ENCODE data around the gene PDE9A. TPM values are rescaled to one million over a fixed set of nuclear protein-coding genes. Genes with fewer than 3 reads are reported as not detected.
A peak's percentile ranks its signal among the peaks of the same experiment; 100 is the strongest.

PDE9A gene
- total RNA-seq, 1 donor from 2014 or later = 3.3 TPM

GRCh38 chr21:42679319-42680057 is 26.1 kb downstream of the PDE9A start:
- ATAC-seq (ENCODE audit: poor library complexity) = no peak
- intact Hi-C loops (cut with DNase I) = no loop called here
- no peak for DNase-seq

DNA sequence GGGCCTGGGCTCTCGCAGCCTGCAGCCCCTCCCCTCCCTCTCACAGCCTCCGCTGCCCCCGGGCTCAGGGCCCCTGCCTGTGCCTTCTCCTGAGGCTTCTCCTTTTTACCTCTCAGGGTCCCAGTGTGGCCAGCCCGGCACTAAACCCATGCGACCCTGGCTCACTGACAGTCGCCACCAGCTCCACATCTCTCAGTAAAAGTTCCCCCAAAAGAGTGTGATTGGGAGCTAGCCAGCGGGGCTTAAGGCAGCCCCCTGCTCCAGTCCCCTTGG is 26.6 kb downstream of the PDE9A start:
- no peak for ATAC-seq (ENCODE audit: poor library complexity)
- intact Hi-C loops (cut with DNase I) = no loop called here
- DNase-seq = no peak

GRCh38 chr21:42680429-42680828 is 27.0 kb downstream of the PDE9A start:
- no peak for DNase-seq
- ATAC-seq (ENCODE audit: poor library complexity) = no peak
- intact Hi-C loops (cut with DNase I) = no loop called here

- DNase-seq = no peak
- intact Hi-C loops (cut with DNase I) = no loop called here
Measured at GRCh38 chr21:42681296-42682206, 28.1 kb downstream of the PDE9A start.

GRCh38 chr21:42682661-42683210 is 29.3 kb downstream of the PDE9A start:
- DNase-seq (no peak), ATAC-seq (ENCODE audit: poor library complexity) (no peak)
- intact Hi-C loops (cut with DNase I) = no loop called here

More at GRCh38 chr21:42681296-42682206, 28.1 kb downstream of the PDE9A start:
- no peak for ATAC-seq (ENCODE audit: poor library complexity)

GRCh38 chr21:42683371-42684108 is 30.1 kb downstream of the PDE9A start:
- intact Hi-C loops (cut with DNase I) = no loop called here
- DNase-seq (no peak), ATAC-seq (ENCODE audit: poor library complexity) (no peak)

GRCh38 chr21:42684109-42684916 is 30.9 kb downstream of the PDE9A start:
- DNase-seq (no peak), ATAC-seq (ENCODE audit: poor library complexity) (no peak)
- intact Hi-C loops (cut with DNase I) = no loop called here

DNA sequence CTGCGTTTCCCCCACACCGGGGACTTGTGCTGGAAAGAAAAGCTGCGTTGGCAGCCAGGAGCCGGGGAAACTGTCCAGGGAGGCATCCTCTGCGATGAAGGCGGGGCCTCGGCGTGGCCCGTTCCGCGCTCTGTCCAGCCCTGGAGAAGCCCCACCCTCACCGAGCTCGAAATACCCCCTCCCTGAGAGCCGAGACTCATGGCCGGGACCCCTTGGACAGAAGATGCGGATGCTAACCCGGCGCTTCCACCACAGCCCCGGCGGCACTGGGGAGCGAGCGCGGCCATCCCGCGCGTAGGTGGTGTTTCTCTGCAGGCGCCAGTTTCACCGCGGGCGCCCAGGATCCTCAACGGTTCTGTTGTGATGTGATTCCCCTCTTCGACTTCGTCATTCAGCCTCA is 31.6 kb downstream of the PDE9A start:
- DNase-seq (no peak), ATAC-seq (ENCODE audit: poor library complexity) (no peak)
- intact Hi-C loops (cut with DNase I) = no loop called here

- intact Hi-C loops (cut with DNase I) = no loop called here
- DNase-seq = no peak
- no peak for ATAC-seq (ENCODE audit: poor library complexity)
Measured at GRCh38 chr21:42685954-42686500, 32.6 kb downstream of the PDE9A start.

GRCh38 chr21:42687796-42688195 is 34.4 kb downstream of the PDE9A start:
- DNase-seq (peak; percentile 40), ATAC-seq (ENCODE audit: poor library complexity) (no peak)
- intact Hi-C loops (cut with DNase I) = no loop called here

DNA sequence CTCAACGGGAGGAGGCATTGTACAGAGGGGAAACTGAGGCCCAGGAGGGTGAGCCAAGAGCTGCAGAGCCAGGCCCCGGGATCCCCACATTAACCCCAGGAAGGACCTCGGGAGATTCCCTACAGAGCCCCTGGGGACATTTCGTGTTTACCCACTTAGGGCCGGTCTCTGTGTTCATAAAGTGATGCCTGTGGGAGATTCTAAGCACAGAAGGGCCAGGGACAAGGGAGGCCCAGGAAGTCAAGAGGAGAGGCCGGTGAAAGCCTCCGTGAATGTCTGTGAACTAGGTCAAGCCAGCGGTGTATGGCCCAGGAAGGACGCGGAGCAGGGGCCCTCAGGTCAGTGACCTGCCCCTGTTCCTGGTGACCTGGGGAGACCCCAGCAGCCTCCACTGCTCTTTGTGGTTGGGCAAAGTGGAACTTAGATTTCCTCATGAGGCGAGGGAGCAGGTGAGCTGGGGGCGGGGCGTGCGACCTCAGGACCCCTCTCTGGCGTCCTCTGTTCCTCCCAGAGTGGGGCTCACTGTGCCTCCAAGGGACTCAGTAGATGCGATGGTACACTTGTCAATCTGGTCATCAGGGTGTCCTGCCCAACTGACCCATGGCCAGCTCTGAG is 34.9 kb downstream of the PDE9A start:
- no peak for DNase-seq
- intact Hi-C loops (cut with DNase I) = no loop called here
- ATAC-seq (ENCODE audit: poor library complexity) = no peak

DNA sequence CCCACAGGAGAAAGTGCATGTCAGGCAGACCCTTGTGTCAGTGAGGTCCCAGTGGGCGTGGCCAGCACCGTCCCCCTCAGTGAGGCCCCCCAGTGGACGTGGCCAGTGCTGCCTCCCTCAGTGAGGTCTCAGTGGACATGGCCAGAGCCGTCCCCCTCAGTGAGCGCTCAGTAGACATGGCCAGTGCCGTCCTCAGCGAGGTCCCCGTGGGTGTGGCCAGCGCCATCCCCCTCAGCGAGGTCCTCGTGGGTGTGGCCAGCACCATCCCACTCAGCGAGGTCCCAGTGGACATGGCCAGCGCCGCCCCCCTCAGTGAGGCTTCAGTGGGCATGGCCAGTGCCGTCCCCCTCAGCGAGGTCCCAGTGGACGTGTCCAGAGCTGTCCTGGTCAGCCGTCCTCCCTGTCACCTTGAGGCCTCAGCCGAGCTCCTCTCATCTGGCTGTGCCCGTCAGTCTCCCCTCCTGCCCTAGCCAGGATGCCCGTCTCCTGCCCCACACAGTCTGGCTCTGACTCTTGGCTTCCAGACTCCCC is 35.5 kb downstream of the PDE9A start:
- intact Hi-C loops (cut with DNase I) = no loop called here
- ATAC-seq (ENCODE audit: poor library complexity) = no peak
- peak; percentile 34 for DNase-seq

GRCh38 chr21:42690586-42690985 is 37.2 kb downstream of the PDE9A start:
- no peak for ATAC-seq (ENCODE audit: poor library complexity)
- intact Hi-C loops (cut with DNase I) = no loop called here
- DNase-seq = no peak

DNA sequence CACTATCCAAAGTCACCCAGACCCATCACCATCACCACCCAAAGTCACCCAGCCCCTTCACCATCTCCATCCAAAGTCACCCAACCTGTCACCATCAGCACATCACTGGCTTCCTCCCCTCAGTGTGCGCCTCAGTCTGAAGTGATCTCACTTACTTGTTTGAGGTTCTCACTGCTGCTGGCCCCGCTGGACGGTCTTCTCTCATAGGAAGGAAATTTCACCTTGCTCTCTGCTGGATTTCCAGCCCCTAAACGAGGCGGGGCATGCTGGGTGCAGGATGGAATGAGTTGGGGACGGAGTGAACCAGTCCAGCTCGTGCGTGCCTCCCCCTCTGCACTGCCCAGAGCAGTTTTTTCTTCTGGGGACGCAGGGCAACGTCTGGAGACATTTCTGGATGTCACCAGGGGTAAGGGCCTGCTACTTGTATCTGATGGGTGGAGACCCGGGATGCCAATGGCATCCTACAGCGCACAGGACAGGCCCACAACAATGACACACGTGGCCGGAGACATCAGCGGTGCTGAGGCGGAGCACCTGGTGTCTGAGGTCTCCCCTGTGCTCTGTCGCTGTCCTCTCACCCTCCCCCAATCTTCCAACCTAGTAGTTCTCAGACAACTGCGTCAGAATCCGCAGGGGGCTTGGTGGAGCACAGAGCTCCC is 38.6 kb downstream of the PDE9A start:
- ATAC-seq (ENCODE audit: poor library complexity) (no peak), DNase-seq (no peak)
- intact Hi-C loops (cut with DNase I) = no loop called here

- intact Hi-C loops (cut with DNase I) = no loop called here
- no peak for ATAC-seq (ENCODE audit: poor library complexity)
- DNase-seq = no peak
Measured at GRCh38 chr21:42692688-42693087, 39.3 kb downstream of the PDE9A start.

GRCh38 chr21:42694751-42695696 is 41.6 kb downstream of the PDE9A start:
- no peak for ATAC-seq (ENCODE audit: poor library complexity)
- intact Hi-C loops (cut with DNase I) = no loop called here
- DNase-seq = no peak
